Endodermal cell (in vitro differentiated cells): ENCODE measurements around the gene IQCF6. TPM values are rescaled to one million over a fixed set of nuclear protein-coding genes. Genes with fewer than 3 reads are reported as not detected.

Experiments used
- DNase-seq: peaks from one replicate; pipeline ENCODE4 v3.0.0-alpha.2; 2017
- H3K27ac ChIP-seq: 2 replicates; pipeline ENCODE4 v1.5.1; 2013; ENCODE audit warnings: mild to moderate bottlenecking, low read depth, low read length, moderate library complexity
- H3K27me3 ChIP-seq: 2 replicates; pipeline ENCODE4 v1.6.1; 2013; ENCODE audit warnings: mild to moderate bottlenecking, low read length, moderate library complexity; ENCODE audit not compliant: insufficient read depth, control insufficient read depth, poor library complexity, severe bottlenecking
- H3K36me3 ChIP-seq: 2 replicates; pipeline ENCODE4 v1.7.0; 2013; ENCODE audit warnings: mild to moderate bottlenecking, low read length, moderate library complexity; ENCODE audit not compliant: control insufficient read depth, insufficient read depth
- H3K4me1 ChIP-seq: one replicate; pipeline ENCODE4 v1.7.0; 2013; ENCODE audit warnings: low read length; ENCODE audit not compliant: control insufficient read depth, insufficient read depth
- H3K4me3 ChIP-seq: 2 replicates; pipeline ENCODE4 v1.5.1; 2013; ENCODE audit warnings: mild to moderate bottlenecking, low read length, moderate library complexity
- H3K9ac ChIP-seq: 2 replicates; pipeline ENCODE4 v1.6.1; 2013; ENCODE audit warnings: mild to moderate bottlenecking, low read length, moderate library complexity; ENCODE audit not compliant: poor library complexity, severe bottlenecking; ENCODE audit errors: extremely low read depth
- H3K9me3 ChIP-seq: 2 replicates; pipeline ENCODE4 v1.6.1; 2013; ENCODE audit warnings: mild to moderate bottlenecking, low read length, moderate library complexity; ENCODE audit not compliant: control insufficient read depth
- H3K27ac Mint-ChIP-seq: 2 replicates; pipeline ENCODE4 v1.8.0; 2020; ENCODE audit warnings: mixed read lengths
- H3K27me3 Mint-ChIP-seq: 2 replicates; pipeline ENCODE4 v1.8.0; 2021; ENCODE audit warnings: mild to moderate bottlenecking, mixed read lengths; ENCODE audit not compliant: insufficient read depth
- H3K36me3 Mint-ChIP-seq: 2 replicates; pipeline ENCODE4 v1.8.0; 2020; ENCODE audit warnings: low read depth, mixed read lengths
- H3K4me1 Mint-ChIP-seq: 2 replicates; pipeline ENCODE4 v1.8.0; 2020; ENCODE audit warnings: mixed read lengths
- H3K4me3 Mint-ChIP-seq: 2 replicates; pipeline ENCODE4 v1.8.0; 2020; ENCODE audit warnings: mild to moderate bottlenecking, moderate library complexity, mixed read lengths
- H3K9me3 Mint-ChIP-seq: 2 replicates; pipeline ENCODE4 v1.8.0; 2020; ENCODE audit warnings: mild to moderate bottlenecking, mixed read lengths
- WGBS, 2 experiments: methylation state at CpG; one replicate each; pipeline versions ENCODE4 v1.1.5 to v1.1.7; 2013; ENCODE audit warnings: missing lambda C conversion rate in 2 of 2, mixed read lengths in 1 of 2; ENCODE audit not compliant: insufficient coverage in 1 of 2, insufficient read length in 1 of 2; 5-methylcytosine and 5-hydroxymethylcytosine counted together
- total RNA-seq, 2 donors: library from RNA; stranded (reverse); fragmentation: NEBNext Ultra II Directional in 1 of 2; extraction: Animal tissue kit (Norgen Biotek cat#: 25700) in 1 of 2; gene quantifications; 2 replicates in 1 of 2; 3 replicates in 1 of 2; pipeline ENCODE4 v1.2.1, GENCODE V29; 2021
- TF ChIP-seq, protein P1 (sequence below): fragments of 200-600 bp; sonication (generic); conservative IDR thresholded peaks from 2 replicates; pipeline ENCODE4 v1.5.0; 2021; ENCODE audit warnings: antibody characterized with exemption, mild to moderate bottlenecking

The IQCF6 gene
- total RNA-seq, 2 donors from 2014 or later = not detected

DNA sequence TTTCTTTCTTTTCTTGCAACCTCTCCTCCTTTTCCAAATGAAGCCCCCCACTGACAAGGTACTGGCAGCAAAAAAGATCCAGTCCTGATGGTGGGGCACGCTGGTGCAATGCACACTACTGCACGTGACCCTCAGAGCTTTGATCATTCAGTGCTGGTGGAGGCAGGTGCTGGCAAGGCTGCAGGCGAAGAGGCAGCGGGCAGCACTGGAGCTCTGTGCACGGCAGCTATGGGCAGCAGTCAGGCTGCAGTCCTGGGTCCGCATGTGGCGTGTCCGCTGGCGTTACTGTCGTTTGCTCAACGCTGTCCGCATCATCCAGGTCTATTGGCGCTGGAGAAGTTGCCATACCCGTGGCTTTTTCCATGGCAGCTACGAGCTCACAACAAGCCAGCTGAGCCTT lies 40.1 kb upstream of the IQCF6 start:
- 97% methylated on average over 12 to 15 of the region's 15 CpGs for WGBS, 2 experiments
- TF ChIP-seq, protein P1, sequence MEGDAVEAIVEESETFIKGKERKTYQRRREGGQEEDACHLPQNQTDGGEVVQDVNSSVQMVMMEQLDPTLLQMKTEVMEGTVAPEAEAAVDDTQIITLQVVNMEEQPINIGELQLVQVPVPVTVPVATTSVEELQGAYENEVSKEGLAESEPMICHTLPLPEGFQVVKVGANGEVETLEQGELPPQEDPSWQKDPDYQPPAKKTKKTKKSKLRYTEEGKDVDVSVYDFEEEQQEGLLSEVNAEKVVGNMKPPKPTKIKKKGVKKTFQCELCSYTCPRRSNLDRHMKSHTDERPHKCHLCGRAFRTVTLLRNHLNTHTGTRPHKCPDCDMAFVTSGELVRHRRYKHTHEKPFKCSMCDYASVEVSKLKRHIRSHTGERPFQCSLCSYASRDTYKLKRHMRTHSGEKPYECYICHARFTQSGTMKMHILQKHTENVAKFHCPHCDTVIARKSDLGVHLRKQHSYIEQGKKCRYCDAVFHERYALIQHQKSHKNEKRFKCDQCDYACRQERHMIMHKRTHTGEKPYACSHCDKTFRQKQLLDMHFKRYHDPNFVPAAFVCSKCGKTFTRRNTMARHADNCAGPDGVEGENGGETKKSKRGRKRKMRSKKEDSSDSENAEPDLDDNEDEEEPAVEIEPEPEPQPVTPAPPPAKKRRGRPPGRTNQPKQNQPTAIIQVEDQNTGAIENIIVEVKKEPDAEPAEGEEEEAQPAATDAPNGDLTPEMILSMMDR = no peak

DNA sequence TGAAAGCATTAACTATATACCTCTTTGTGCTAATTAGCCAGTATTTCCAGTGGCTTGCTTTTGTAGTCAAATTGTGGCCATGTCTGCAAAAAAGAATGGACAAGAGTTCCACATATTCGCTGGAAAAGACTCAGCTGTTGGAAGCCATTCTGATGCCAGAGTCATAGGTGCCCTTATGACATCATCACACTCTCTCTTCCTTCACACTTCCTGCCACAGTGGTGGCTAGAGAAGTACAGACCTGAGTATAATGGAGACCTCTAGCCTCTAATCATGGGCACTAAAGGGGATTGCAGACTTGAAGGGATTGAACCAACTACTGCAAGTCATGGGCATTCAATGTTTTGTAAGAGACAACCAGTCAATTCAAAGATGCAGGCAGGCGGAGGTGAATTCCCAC lies 38.3 kb upstream of the IQCF6 start:
- Mint-ChIP-seq H3K27me3 (no peaks in the 10 kb centered on the region), H3K36me3 (peaks cover 4% of the 10 kb centered on the region), H3K27ac (no peak overlapping the region), H3K4me3 (no peak overlapping the region), H3K9me3 (peaks cover 10% of the 10 kb centered on the region), H3K4me1 (peaks cover 9% of the 10 kb centered on the region)
- Histone ChIP-seq H3K27me3 (no peaks in the 10 kb centered on the region), H3K9ac (no peak overlapping the region), H3K27ac (no peak overlapping the region), H3K4me3 (no peak overlapping the region), H3K4me1 (no peaks in the 10 kb centered on the region), H3K9me3 (peaks cover 17% of the 10 kb centered on the region), H3K36me3 (no peaks in the 10 kb centered on the region)
- no peak for DNase-seq
- TF ChIP-seq, protein P1 = no peak
- 86 to 89% methylated on average over 1 to 2 of the region's 2 CpGs for WGBS, 2 experiments

More for the DNA sequence above, 40.1 kb upstream of the IQCF6 start:
- Mint-ChIP-seq H3K27me3 (no peaks in the 10 kb centered on the region), H3K27ac (no peak overlapping the region), H3K4me1 (peaks cover 9% of the 10 kb centered on the region), H3K4me3 (no peak overlapping the region), H3K9me3 (peaks cover 12% of the 10 kb centered on the region), H3K36me3 (peaks cover 4% of the 10 kb centered on the region)
- no peak overlapping the region for H3K4me3 ChIP-seq
- H3K4me1 ChIP-seq = no peaks in the 10 kb centered on the region
- H3K9ac ChIP-seq = no peak overlapping the region
- H3K9me3 ChIP-seq = peaks cover 21% of the 10 kb centered on the region
- no peak overlapping the region for H3K27ac ChIP-seq
- H3K27me3 ChIP-seq = no peaks in the 10 kb centered on the region
- no peaks in the 10 kb centered on the region for H3K36me3 ChIP-seq
- DNase-seq = no peak

DNA sequence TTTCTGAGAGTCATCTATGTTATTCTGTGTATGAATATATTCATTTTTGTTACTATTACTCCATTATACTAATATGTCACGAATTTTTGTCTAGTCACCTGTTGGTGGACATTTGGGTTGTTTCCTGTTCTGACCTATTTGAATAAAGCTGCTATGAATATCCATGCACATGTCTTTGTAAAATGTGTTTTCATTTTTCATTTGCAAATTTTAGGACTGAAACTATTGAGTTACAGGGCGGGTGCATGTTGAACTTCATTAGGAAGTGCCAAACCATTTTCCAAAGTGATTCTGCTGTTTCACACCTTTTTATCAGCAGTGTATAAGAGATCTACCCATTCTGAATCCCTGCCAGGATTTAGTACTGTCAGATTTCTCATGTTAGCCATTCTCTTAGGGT lies 37.7 kb upstream of the IQCF6 start:
- no peak for DNase-seq
- Mint-ChIP-seq H3K4me3 (no peak overlapping the region), H3K4me1 (peaks cover 9% of the 10 kb centered on the region), H3K27me3 (no peaks in the 10 kb centered on the region), H3K27ac (no peak overlapping the region), H3K36me3 (peaks cover 2% of the 10 kb centered on the region), H3K9me3 (peaks cover 7% of the 10 kb centered on the region)
- TF ChIP-seq, protein P1 = no peak
- Histone ChIP-seq H3K9me3 (peaks cover 10% of the 10 kb centered on the region), H3K27me3 (no peaks in the 10 kb centered on the region), H3K4me1 (no peaks in the 10 kb centered on the region), H3K27ac (no peak overlapping the region), H3K9ac (no peak overlapping the region), H3K36me3 (no peaks in the 10 kb centered on the region), H3K4me3 (no peak overlapping the region)
- 84 to 100% methylated on average over 1 to 2 of the region's 2 CpGs for WGBS, 2 experiments
